ENCODE results near the gene TEX44. TPM values are rescaled to one million over a fixed set of nuclear protein-coding genes. Genes with fewer than 3 reads are reported as not detected.

TEX44 gene
- total RNA-seq, 1 experiment from 2014 or later, result not detected

DNA sequence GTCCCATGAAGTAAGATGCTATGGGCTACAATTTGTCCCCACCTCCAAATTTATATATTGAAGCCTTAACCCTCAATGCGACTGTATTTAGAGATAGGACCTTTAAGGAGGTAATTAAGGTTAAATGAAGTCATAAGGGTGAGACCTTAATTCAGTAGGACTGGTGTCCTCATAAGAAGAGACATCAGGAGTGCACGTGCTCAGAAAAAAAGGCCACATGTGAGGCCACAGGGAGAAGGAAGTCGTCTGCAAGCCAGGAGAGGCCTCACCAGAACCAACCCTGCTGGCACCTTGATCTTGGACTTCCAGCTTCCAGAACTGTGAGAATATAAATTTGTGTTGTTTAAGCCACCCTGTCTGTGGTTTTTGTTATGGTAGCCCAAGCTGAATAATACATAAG, 25.5 kb upstream of the TEX44 start:
- TF ChIP-seq, protein P1, sequence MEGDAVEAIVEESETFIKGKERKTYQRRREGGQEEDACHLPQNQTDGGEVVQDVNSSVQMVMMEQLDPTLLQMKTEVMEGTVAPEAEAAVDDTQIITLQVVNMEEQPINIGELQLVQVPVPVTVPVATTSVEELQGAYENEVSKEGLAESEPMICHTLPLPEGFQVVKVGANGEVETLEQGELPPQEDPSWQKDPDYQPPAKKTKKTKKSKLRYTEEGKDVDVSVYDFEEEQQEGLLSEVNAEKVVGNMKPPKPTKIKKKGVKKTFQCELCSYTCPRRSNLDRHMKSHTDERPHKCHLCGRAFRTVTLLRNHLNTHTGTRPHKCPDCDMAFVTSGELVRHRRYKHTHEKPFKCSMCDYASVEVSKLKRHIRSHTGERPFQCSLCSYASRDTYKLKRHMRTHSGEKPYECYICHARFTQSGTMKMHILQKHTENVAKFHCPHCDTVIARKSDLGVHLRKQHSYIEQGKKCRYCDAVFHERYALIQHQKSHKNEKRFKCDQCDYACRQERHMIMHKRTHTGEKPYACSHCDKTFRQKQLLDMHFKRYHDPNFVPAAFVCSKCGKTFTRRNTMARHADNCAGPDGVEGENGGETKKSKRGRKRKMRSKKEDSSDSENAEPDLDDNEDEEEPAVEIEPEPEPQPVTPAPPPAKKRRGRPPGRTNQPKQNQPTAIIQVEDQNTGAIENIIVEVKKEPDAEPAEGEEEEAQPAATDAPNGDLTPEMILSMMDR (IDR thresholded peaks at IDR 0.05 in 2 of 3, conservative IDR thresholded peaks at IDR 0.05 in 1 of 3; ENCODE audit: borderline replicate concordance in 1 of 3, insufficient read depth in 1 of 3, low read depth in 2 of 3, low read length in 2 of 3), result no peak
- ATAC-seq (no peak), DNase-seq (ENCODE audit: low read depth, low spot score) (no peak)
- no peaks in the 10 kb centered on the region for H3K79me2 ChIP-seq (ENCODE audit: insufficient read depth, low read length)
- intact Hi-C loops (cut with micrococcal nuclease), result no loop called here
- BruUV-seq (replicated peaks), result no TSS peak
- H3K27me3 ChIP-seq (ENCODE audit: insufficient read depth, low read length), result no peaks in the 10 kb centered on the region
- RAD21 ChIA-PET (ENCODE audit: low non-redundant PET in 1 of 2, low total read pairs in 2 of 2, uncharacterized antibody in 2 of 2, unreplicated experiment in 2 of 2), result no interaction called here
- H3K4me1 ChIP-seq (ENCODE audit: control insufficient read depth in 1 of 2, insufficient read depth in 2 of 2, low read length in 2 of 2), result no peaks in the 10 kb centered on the region
- CTCF ChIA-PET, result no interaction called here
- H4K20me1 ChIP-seq (ENCODE audit: insufficient read depth), result no peaks in the 10 kb centered on the region
- H3K27ac ChIP-seq (ENCODE audit: low read depth, low read length), result no peak overlapping the region
- no peak overlapping the region for H3K4me2 ChIP-seq (ENCODE audit: low read length)
- no peak overlapping the region for H3K9ac ChIP-seq (ENCODE audit: low read length)
- H3K36me3 ChIP-seq (ENCODE audit: control insufficient read depth in 1 of 2, insufficient read depth in 2 of 2, low read length in 2 of 2), result no peaks in the 10 kb centered on the region
- POLR2A ChIA-PET, result no interaction called here
- no peak overlapping the region for H3K4me3 ChIP-seq (replicated peaks in 1 of 2; ENCODE audit: low read depth in 1 of 2, low read length in 2 of 2)
- no peak overlapping the region for H2AFZ ChIP-seq (ENCODE audit: low read depth, low read length, poor library complexity, severe bottlenecking)
- no peaks in the 10 kb centered on the region for H3K9me3 ChIP-seq (ENCODE audit: control insufficient read depth in 1 of 2, insufficient read depth in 1 of 2, low read depth in 1 of 2, low read length in 2 of 2)
- H3K9me2 ChIP-seq (ENCODE audit: insufficient read depth), result no peaks in the 10 kb centered on the region

DNA sequence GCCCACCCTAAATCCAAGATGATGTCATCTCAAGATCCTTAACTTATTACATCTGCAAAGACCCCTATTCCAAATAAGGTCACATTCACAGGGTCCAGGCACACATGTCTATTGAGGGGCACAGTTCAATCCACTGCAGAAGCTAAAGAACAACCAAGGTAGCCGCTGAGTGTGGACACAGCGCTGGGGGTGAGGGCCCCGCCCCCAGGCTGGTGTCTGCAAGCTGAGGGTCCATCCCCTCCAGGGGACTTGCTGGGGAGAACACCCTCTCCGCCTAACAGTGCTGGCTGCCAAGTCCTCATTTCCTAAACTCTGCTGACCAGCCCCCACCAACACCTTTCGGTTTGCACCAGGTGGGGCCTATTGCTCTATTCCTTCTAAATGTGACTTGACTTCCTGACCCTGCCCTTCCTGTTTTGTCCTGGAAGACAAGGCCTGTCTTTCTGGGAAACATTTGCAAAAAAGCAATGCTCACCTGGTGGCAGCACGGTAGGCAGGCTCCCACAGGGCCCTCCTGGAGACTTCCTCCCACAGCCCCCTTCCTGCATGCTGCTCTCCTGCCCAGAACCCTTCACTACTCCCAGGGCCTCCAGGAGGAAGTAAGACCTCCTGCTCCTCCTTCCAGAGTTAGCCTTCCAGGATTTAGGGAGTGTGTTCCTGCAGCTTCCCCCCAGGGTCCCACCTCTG, 24.4 kb upstream of the TEX44 start:
- Histone ChIP-seq H3K4me3 (replicated peaks in 1 of 2; ENCODE audit: low read depth in 1 of 2, low read length in 2 of 2) (no peak overlapping the region), H3K9me2 (ENCODE audit: insufficient read depth) (no peaks in the 10 kb centered on the region), H3K36me3 (ENCODE audit: control insufficient read depth in 1 of 2, insufficient read depth in 2 of 2, low read length in 2 of 2) (no peaks in the 10 kb centered on the region), H4K20me1 (ENCODE audit: insufficient read depth) (no peaks in the 10 kb centered on the region), H3K9ac (ENCODE audit: low read length) (no peak overlapping the region), H3K27ac (ENCODE audit: low read depth, low read length) (no peak overlapping the region), H3K27me3 (ENCODE audit: insufficient read depth, low read length) (no peaks in the 10 kb centered on the region), H3K4me1 (ENCODE audit: control insufficient read depth in 1 of 2, insufficient read depth in 2 of 2, low read length in 2 of 2) (no peaks in the 10 kb centered on the region), H3K79me2 (ENCODE audit: insufficient read depth, low read length) (no peaks in the 10 kb centered on the region), H3K9me3 (ENCODE audit: control insufficient read depth in 1 of 2, insufficient read depth in 1 of 2, low read depth in 1 of 2, low read length in 2 of 2) (no peaks in the 10 kb centered on the region), H3K4me2 (ENCODE audit: low read length) (no peak overlapping the region), H2AFZ (ENCODE audit: low read depth, low read length, poor library complexity, severe bottlenecking) (no peak overlapping the region)
- DNase-seq (ENCODE audit: low read depth, low spot score) (no peak), ATAC-seq (no peak)
- no TSS peak for BruUV-seq (replicated peaks)
- intact Hi-C loops (cut with micrococcal nuclease), result no loop called here
- ChIA-PET RAD21 (ENCODE audit: low non-redundant PET in 1 of 2, low total read pairs in 2 of 2, uncharacterized antibody in 2 of 2, unreplicated experiment in 2 of 2) (no interaction called here), POLR2A (no interaction called here), CTCF (no interaction called here)
- TF ChIP-seq ZFX (IDR thresholded peaks at IDR 0.05), result no peak
- TF ChIP-seq CEBPB (IDR thresholded peaks at IDR 0.05; ENCODE audit: low read depth), result no peak
- TF ChIP-seq, protein P2, sequence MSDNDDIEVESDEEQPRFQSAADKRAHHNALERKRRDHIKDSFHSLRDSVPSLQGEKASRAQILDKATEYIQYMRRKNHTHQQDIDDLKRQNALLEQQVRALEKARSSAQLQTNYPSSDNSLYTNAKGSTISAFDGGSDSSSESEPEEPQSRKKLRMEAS (IDR thresholded peaks at IDR 0.05), result no peak
- no peak for TF ChIP-seq RAD21 (IDR thresholded peaks at IDR 0.05; ENCODE audit: low read depth)
- no peak for TF ChIP-seq ELF1 (IDR thresholded peaks at IDR 0.05; ENCODE audit: borderline replicate concordance, low read depth)
- TF ChIP-seq FOSL1 (IDR thresholded peaks at IDR 0.05; ENCODE audit: low read depth), result no peak
- no peak for TF ChIP-seq SIN3A (IDR thresholded peaks at IDR 0.05; ENCODE audit: low read depth)
- no peak for TF ChIP-seq JUND (IDR thresholded peaks at IDR 0.05)
- TF ChIP-seq, protein P3, sequence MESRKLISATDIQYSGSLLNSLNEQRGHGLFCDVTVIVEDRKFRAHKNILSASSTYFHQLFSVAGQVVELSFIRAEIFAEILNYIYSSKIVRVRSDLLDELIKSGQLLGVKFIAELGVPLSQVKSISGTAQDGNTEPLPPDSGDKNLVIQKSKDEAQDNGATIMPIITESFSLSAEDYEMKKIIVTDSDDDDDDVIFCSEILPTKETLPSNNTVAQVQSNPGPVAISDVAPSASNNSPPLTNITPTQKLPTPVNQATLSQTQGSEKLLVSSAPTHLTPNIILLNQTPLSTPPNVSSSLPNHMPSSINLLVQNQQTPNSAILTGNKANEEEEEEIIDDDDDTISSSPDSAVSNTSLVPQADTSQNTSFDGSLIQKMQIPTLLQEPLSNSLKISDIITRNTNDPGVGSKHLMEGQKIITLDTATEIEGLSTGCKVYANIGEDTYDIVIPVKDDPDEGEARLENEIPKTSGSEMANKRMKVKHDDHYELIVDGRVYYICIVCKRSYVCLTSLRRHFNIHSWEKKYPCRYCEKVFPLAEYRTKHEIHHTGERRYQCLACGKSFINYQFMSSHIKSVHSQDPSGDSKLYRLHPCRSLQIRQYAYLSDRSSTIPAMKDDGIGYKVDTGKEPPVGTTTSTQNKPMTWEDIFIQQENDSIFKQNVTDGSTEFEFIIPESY (IDR thresholded peaks at IDR 0.05; ENCODE audit: extremely low read depth, insufficient replicate concordance, low read length), result no peak
- no peak for TF ChIP-seq EZH2 (IDR thresholded peaks at IDR 0.05)
- TF ChIP-seq, protein P4, sequence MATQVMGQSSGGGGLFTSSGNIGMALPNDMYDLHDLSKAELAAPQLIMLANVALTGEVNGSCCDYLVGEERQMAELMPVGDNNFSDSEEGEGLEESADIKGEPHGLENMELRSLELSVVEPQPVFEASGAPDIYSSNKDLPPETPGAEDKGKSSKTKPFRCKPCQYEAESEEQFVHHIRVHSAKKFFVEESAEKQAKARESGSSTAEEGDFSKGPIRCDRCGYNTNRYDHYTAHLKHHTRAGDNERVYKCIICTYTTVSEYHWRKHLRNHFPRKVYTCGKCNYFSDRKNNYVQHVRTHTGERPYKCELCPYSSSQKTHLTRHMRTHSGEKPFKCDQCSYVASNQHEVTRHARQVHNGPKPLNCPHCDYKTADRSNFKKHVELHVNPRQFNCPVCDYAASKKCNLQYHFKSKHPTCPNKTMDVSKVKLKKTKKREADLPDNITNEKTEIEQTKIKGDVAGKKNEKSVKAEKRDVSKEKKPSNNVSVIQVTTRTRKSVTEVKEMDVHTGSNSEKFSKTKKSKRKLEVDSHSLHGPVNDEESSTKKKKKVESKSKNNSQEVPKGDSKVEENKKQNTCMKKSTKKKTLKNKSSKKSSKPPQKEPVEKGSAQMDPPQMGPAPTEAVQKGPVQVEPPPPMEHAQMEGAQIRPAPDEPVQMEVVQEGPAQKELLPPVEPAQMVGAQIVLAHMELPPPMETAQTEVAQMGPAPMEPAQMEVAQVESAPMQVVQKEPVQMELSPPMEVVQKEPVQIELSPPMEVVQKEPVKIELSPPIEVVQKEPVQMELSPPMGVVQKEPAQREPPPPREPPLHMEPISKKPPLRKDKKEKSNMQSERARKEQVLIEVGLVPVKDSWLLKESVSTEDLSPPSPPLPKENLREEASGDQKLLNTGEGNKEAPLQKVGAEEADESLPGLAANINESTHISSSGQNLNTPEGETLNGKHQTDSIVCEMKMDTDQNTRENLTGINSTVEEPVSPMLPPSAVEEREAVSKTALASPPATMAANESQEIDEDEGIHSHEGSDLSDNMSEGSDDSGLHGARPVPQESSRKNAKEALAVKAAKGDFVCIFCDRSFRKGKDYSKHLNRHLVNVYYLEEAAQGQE (IDR thresholded peaks at IDR 0.05; ENCODE audit: low read depth), result no peak
- no peak for TF ChIP-seq CBX3 (IDR thresholded peaks at IDR 0.05; ENCODE audit: low read depth)
- no peak for TF ChIP-seq EGR1 (IDR thresholded peaks at IDR 0.05; ENCODE audit: low read depth)
